Germinal center (tissue), 1 donor: ENCODE data around the gene PIH1D1.
A peak's percentile ranks its signal among the peaks of the same experiment; 100 is the strongest.

Source experiments
- DNase-seq: peaks from one replicate; pipeline ENCODE4 v3.0.0; 2012; ENCODE audit warnings: mixed read lengths, low spot score

The PIH1D1 gene

GRCh38 chr19:49419173-49419572, 32.4 kb downstream of the PIH1D1 start:
- no peak for DNase-seq

GRCh38 chr19:49418511-49418910, 33.1 kb downstream of the PIH1D1 start:
- DNase-seq: no peak

GRCh38 chr19:49417088-49417487, 34.5 kb downstream of the PIH1D1 start:
- no peak for DNase-seq

DNA sequence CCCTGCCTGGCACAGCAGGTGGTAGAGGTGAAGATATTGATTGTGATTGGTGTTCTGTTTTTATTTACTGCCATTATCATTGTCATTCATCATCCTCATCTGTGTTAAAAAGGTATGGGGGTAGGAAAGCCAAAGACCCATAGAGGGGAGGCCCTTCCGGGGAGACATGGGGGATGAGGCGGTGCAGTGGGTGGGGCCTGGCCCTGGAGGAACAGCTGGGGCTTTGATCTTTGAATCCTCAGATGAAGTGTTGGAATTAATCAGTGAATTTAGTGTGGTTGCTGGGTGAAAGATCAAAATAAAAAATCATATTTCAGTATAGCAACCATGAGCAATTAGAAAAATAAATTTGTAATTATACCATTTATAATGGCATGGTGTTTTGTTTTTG, 35.8 kb downstream of the PIH1D1 start:
- no peak for DNase-seq

- peak; percentile 52 for DNase-seq
Measured at GRCh38 chr19:49415102-49415809, 36.4 kb downstream of the PIH1D1 start.

GRCh38 chr19:49414256-49414655, 37.4 kb downstream of the PIH1D1 start:
- no peak for DNase-seq

GRCh38 chr19:49413348-49413747, 38.3 kb downstream of the PIH1D1 start:
- DNase-seq: no peak

- DNase-seq: no peak
Measured at GRCh38 chr19:49411681-49412326, 39.8 kb downstream of the PIH1D1 start.

GRCh38 chr19:49409441-49410029, 42.1 kb downstream of the PIH1D1 start:
- peak; percentile 52 for DNase-seq

- no peak for DNase-seq
Measured at GRCh38 chr19:49408816-49409440, 42.7 kb downstream of the PIH1D1 start.

DNA sequence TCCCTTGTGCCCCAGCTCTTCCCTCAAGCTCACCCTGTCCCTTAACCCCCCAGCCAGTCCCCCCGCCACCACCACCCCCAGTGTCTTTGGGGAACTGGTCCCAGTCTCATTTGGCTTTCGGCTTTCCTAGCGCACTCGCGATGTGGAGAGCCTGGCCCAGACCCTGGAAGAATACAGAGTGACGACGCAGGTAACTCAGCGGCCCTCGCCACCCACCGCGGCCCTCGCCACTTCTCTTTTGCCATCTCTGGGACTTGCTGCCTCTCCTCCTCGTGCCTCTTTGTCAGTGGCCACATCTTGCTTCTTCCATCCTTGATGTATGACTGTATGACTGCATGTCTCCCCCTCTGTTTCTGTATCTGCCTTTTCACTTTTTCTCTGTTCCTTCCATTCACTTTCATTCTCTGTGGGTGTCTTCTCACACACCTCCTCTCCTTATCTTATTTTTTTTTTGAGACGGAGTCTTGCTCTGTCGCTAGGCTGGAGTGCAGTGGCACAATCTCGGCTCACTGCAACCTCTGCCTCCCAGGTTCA, 44.1 kb downstream of the PIH1D1 start:
- no peak for DNase-seq

GRCh38 chr19:49407079-49407478, 44.5 kb downstream of the PIH1D1 start:
- no peak for DNase-seq

DNA sequence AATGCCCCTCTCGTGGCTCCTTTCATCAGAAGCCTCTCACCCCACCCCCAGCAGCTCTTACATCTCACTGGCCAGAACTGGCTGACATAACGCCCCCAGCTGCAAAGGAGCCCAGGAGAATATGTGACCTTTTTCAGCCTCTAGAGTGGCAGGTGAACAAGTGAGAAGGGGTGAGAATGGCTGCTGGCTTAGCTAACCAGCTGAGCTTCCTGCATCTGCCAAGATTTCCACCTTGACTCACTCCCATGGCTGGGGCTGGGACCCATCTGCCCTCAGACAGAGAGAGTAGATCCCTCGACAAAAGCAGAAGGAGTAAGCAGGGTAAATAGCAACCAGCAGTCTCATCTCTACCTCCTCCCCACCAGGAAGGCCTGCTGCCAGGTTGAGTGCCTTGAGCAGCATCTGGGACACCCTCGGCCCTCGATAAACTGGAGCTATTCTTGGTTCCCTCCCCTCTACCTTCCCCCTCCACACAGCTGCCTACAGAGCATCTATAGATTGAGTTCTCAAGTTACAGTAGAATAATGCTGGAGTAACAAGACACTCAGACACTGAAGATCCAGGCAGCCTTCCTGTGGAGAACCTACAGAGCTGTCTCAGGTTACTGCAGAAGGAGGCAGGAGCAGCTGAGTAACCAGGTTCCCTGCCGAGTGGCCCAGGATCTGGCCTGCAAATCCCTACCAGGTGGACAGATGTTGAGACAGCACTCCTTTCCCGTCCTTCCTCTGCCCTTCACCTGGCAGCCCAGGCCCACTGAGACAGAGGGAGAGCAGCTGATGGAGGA, 48.0 kb downstream of the PIH1D1 start:
- DNase-seq: peak; percentile 51

- no peak for DNase-seq
Measured at GRCh38 chr19:49400029-49400428, 51.6 kb downstream of the PIH1D1 start.

DNA sequence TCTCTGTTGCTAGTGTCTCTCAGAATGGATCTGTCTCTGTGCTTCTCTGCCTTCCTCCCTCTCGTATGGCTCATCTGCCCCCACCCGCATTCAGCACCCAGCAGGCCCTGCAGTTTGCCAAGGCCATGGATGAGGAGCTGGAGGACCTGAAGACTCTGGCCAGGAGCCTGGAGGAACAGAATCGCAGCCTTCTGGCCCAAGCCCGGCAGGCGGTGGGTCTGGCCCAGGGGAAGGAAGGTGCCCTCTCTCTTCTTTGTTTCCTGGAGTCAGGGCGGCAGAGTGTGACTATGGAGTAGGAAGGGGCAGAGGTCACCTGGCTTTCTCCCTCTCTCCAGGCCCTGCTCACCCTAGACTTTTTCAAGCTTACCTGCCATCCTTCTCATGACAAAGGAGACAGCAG, 52.7 kb downstream of the PIH1D1 start:
- no peak for DNase-seq

DNA sequence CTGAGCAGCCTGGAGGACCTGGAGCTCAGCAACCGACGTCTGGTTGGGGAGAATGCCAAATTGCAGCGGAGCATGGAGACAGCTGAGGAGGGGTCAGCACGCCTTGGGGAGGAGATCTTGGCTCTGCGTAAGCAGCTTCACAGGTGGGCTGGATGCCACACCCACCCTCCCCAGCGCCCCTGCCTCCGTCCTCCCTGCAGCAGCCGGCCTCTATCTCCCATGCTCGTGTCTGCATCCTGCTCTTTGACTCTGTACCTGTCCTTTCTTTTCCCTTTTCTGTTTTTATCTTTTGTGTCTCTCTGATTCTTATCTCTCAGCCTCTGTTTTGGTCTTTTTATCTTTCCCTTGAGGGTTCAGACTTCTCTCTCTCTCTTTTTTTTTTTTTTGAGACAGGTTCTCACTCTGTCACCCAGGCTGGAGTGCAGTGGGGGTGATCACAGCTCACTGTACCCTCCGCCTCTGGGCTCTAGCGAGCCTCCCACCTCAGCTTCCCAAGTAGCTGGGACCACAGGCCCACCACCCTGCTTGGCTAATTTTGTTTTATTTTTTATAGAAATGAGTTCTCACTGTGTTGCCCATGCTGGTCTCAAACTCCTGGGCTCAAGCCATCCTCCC, 53.5 kb downstream of the PIH1D1 start:
- no peak for DNase-seq

- DNase-seq: no peak
Measured at GRCh38 chr19:49396738-49397505, 54.7 kb downstream of the PIH1D1 start.
